WTC11 (cell line): ENCODE data around the gene INTU. TPM values are rescaled to one million over a fixed set of nuclear protein-coding genes. Genes with fewer than 3 reads are reported as not detected.

Experiments
- ATAC-seq: fragments of 200-7000 bp; cut with Tn5 transposase; 2 replicates; pipeline ENCODE4 v1.10.0; 2021; ENCODE audit warnings: mild to moderate bottlenecking, moderate library complexity
- CTCF ChIA-PET: fragments of 300-600 bp; sonication (Branson Sonifier 250); formaldehyde crosslinking; loops from one replicate; lab custom pipeline; 2021; ENCODE audit warnings: antibody characterized with exemption; lab: Charles Lee
- POLR2A ChIA-PET: fragments of 350-600 bp; sonication (Branson Sonifier 250); formaldehyde crosslinking; loops from one replicate; lab custom pipeline; 2021; ENCODE audit warnings: antibody characterized with exemption; lab: Charles Lee
- DNase-seq: peaks from one replicate; pipeline ENCODE4 v3.0.0; 2021; ENCODE audit warnings: low spot score
- H3K27ac Mint-ChIP-seq: 2 replicates; pipeline ENCODE4 v1.8.0; 2021; ENCODE audit warnings: mixed read lengths
- H3K27me3 Mint-ChIP-seq: 2 replicates; pipeline ENCODE4 v1.8.0; 2021; ENCODE audit warnings: low read depth, mild to moderate bottlenecking, moderate library complexity, mixed read lengths
- H3K36me3 Mint-ChIP-seq: 2 replicates; pipeline ENCODE4 v1.8.0; 2021; ENCODE audit warnings: mixed read lengths
- H3K4me1 Mint-ChIP-seq: 2 replicates; pipeline ENCODE4 v1.8.0; 2022; ENCODE audit warnings: mixed read lengths
- H3K4me3 Mint-ChIP-seq: 2 replicates; pipeline ENCODE4 v1.8.0; 2021; ENCODE audit warnings: mild to moderate bottlenecking, moderate library complexity, mixed read lengths
- H3K9me3 Mint-ChIP-seq: 2 replicates; pipeline ENCODE4 v1.8.0; 2021; ENCODE audit warnings: mixed read lengths
- AFF4 ChIP-seq: sonication (generic); formaldehyde crosslinking; IDR thresholded peaks from 2 replicates; pipeline ENCODE4 v1.8.1; 2023; ENCODE audit warnings: mild to moderate bottlenecking, missing genetic modification reagents, borderline replicate concordance
- ATF3 ChIP-seq: sonication (generic); formaldehyde crosslinking; conservative IDR thresholded peaks from 2 replicates; pipeline ENCODE4 v1.8.1; 2022; ENCODE audit warnings: mild to moderate bottlenecking, missing genetic modification reagents
- ATF6 ChIP-seq: sonication (generic); formaldehyde crosslinking; IDR thresholded peaks from 2 replicates; pipeline ENCODE4 v1.8.1; 2023; ENCODE audit warnings: mild to moderate bottlenecking, missing genetic modification reagents
- CBFB ChIP-seq: sonication (generic); formaldehyde crosslinking; IDR thresholded peaks from 2 replicates; pipeline ENCODE4 v1.8.1; 2022; ENCODE audit warnings: mild to moderate bottlenecking, low read depth, missing genetic modification reagents
- ELF4 ChIP-seq: sonication (generic); formaldehyde crosslinking; IDR thresholded peaks from 2 replicates; pipeline ENCODE4 v1.8.1; 2022; ENCODE audit warnings: low read depth, mild to moderate bottlenecking, moderate library complexity, missing genetic modification reagents
- EMX1 ChIP-seq: fragments of 250-450 bp; sonication (Bioruptor Pico); IDR thresholded peaks from 2 replicates; pipeline ENCODE4 v1.8.0; 2021; ENCODE audit warnings: mild to moderate bottlenecking
- FOXK1 ChIP-seq: sonication (generic); formaldehyde crosslinking; IDR thresholded peaks from 2 replicates; pipeline ENCODE4 v1.8.0; 2022; ENCODE audit warnings: mild to moderate bottlenecking, moderate library complexity, missing genetic modification reagents
- FOXP4 ChIP-seq: sonication (generic); formaldehyde crosslinking; IDR thresholded peaks from 2 replicates; pipeline ENCODE4 v1.8.0; 2022; ENCODE audit warnings: mild to moderate bottlenecking, missing genetic modification reagents
- JAZF1 ChIP-seq: fragments of 250-450 bp; sonication (Bioruptor Pico); IDR thresholded peaks from 2 replicates; pipeline ENCODE4 v1.9.0; 2021; ENCODE audit warnings: moderate library complexity, mild to moderate bottlenecking, inconsistent platforms
- MLX ChIP-seq: sonication (generic); formaldehyde crosslinking; IDR thresholded peaks from 2 replicates; pipeline ENCODE4 v1.8.1; 2023; ENCODE audit warnings: mild to moderate bottlenecking, missing genetic modification reagents, moderate library complexity
- NFATC4 ChIP-seq: fragments of 250-450 bp; sonication (Bioruptor Pico); IDR thresholded peaks from 2 replicates; pipeline ENCODE4 v1.9.0; 2021; ENCODE audit warnings: mild to moderate bottlenecking
- NFYB ChIP-seq: sonication (generic); formaldehyde crosslinking; conservative IDR thresholded peaks from 2 replicates; pipeline ENCODE4 v1.8.0; 2022; ENCODE audit warnings: low read depth, missing genetic modification reagents
- SOX15 ChIP-seq: fragments of 250-450 bp; sonication (Bioruptor Pico); IDR thresholded peaks from 2 replicates; pipeline ENCODE4 v1.9.0; 2021; ENCODE audit warnings: mild to moderate bottlenecking
- SP1 ChIP-seq: sonication (generic); formaldehyde crosslinking; conservative IDR thresholded peaks from 2 replicates; pipeline ENCODE4 v1.8.1; 2022; ENCODE audit warnings: missing genetic modification reagents
- TEAD4 ChIP-seq: sonication (generic); formaldehyde crosslinking; IDR thresholded peaks from 2 replicates; pipeline ENCODE4 v1.8.0; 2022; ENCODE audit warnings: mild to moderate bottlenecking, missing genetic modification reagents
- ZBTB21 ChIP-seq: sonication (generic); formaldehyde crosslinking; IDR thresholded peaks from 2 replicates; pipeline ENCODE4 v1.8.1; 2023; ENCODE audit warnings: mild to moderate bottlenecking, missing genetic modification reagents, borderline replicate concordance
- ZBTB43 ChIP-seq: sonication (generic); formaldehyde crosslinking; IDR thresholded peaks from 2 replicates; pipeline ENCODE4 v1.8.1; 2023; ENCODE audit warnings: mild to moderate bottlenecking, missing genetic modification reagents
- ZNF232 ChIP-seq: sonication (generic); formaldehyde crosslinking; IDR thresholded peaks from 2 replicates; pipeline ENCODE4 v1.8.0; 2022; ENCODE audit warnings: mild to moderate bottlenecking, missing genetic modification reagents
- ZNF396 ChIP-seq: fragments of 250-450 bp; sonication (Bioruptor Pico); IDR thresholded peaks from 2 replicates; pipeline ENCODE4 v1.8.0; 2021; ENCODE audit warnings: mild to moderate bottlenecking, moderate library complexity, borderline replicate concordance
- ZSCAN18 ChIP-seq: fragments of 250-450 bp; sonication (Bioruptor Pico); IDR thresholded peaks from 2 replicates; pipeline ENCODE4 v2.1.2; 2022; ENCODE audit warnings: mild to moderate bottlenecking, moderate library complexity
- total RNA-seq: library from RNA; stranded (reverse); gene quantifications from 3 replicates; pipeline ENCODE4 v1.2.3, GENCODE V29; 2021

The INTU gene
- total RNA-seq, 1 experiment from 2014 or later, result 15.0 TPM

- TF ChIP-seq AFF4 (CRISPR knock-in tag), result no peak
- TF ChIP-seq ZNF396 (CRISPR knock-in tag), result no peak
- no peak for TF ChIP-seq ATF3 (CRISPR knock-in tag)
- no peak for TF ChIP-seq MLX (CRISPR knock-in tag)
- TF ChIP-seq ELF4 (CRISPR knock-in tag), result no peak
- no peak for TF ChIP-seq FOXK1 (CRISPR knock-in tag)
- no peak for TF ChIP-seq ZNF232 (CRISPR knock-in tag)
- TF ChIP-seq TEAD4 (CRISPR knock-in tag), result no peak
- no peak for TF ChIP-seq SP1 (CRISPR knock-in tag)
These were observed 36.9 kb downstream of the INTU start (continued) for GRCh38 chr4:127669691-127670090.

GRCh38 chr4:127672111-127672510 is 39.4 kb downstream of the INTU start:
- H3K9me3 Mint-ChIP-seq, result peaks cover 12% of the 10 kb centered on the region
- peaks cover 32% of the 10 kb centered on the region for H3K36me3 Mint-ChIP-seq
- H3K4me1 Mint-ChIP-seq, result peaks cover 31% of the 10 kb centered on the region
- POLR2A ChIA-PET, result no interaction called here
- CTCF ChIA-PET, result no interaction called here
- ATAC-seq (peak; percentile 30; the same call in 1 of the 2 replicates), DNase-seq (no peak)
- H3K4me3 Mint-ChIP-seq, result no peak overlapping the region
- peaks cover 3% of the 10 kb centered on the region; the same call in 1 of the 2 replicates for H3K27me3 Mint-ChIP-seq
- TF ChIP-seq ZBTB21 (no peak), ZSCAN18 (CRISPR knock-in tag) (no peak), ELF4 (CRISPR knock-in tag) (no peak), JAZF1 (no peak), NFYB (CRISPR knock-in tag) (no peak), EMX1 (no peak), ZBTB43 (CRISPR knock-in tag) (no peak)
- H3K27ac Mint-ChIP-seq, result peak overlapping the region; percentile 27; the same call in 1 of the 2 replicates

GRCh38 chr4:127685292-127685691 is 52.5 kb downstream of the INTU start:
- ChIA-PET POLR2A (no interaction called here), CTCF (no interaction called here)
- no peaks in the 10 kb centered on the region for H3K4me1 Mint-ChIP-seq
- H3K27ac Mint-ChIP-seq, result no peak overlapping the region
- H3K9me3 Mint-ChIP-seq, result no peaks in the 10 kb centered on the region
- no peaks in the 10 kb centered on the region for H3K27me3 Mint-ChIP-seq
- H3K36me3 Mint-ChIP-seq, result peaks cover 16% of the 10 kb centered on the region
- H3K4me3 Mint-ChIP-seq, result no peak overlapping the region
- no peak for DNase-seq
- no peak for ATAC-seq
- TF ChIP-seq SOX15 (CRISPR knock-in tag) (no peak), FOXP4 (CRISPR knock-in tag) (no peak), ATF6 (no peak), NFATC4 (CRISPR knock-in tag) (no peak), CBFB (CRISPR knock-in tag) (no peak)
